ENCODE measurements around the gene ADAM12.

DNA sequence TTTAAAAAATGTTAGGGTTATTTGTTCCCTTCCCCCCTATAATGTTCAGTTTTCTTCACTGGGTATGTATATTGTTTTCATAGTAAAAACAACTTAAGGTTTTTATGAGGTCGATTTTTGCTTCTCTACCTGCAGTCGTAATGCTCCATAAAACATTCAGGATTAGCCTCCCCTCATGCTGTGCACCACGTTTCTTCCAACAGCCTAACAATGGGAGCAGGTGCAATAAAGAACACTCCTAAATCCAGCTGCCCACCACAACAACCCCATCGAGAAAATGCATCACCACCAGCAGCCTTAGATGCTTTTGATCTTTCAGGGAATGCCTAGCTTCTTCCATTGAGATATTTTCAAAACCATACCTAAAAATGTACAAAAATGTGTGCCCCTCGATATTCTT lies 111.1 kb downstream of the ADAM12 start:
- no peak for TF ChIP-seq JUND (IDR thresholded peaks at IDR 0.05)
- TF ChIP-seq TAF1 (conservative IDR thresholded peaks at IDR 0.05) = no peak
- TF ChIP-seq YY1 (IDR thresholded peaks at IDR 0.05) = no peak
- TF ChIP-seq, protein P1, sequence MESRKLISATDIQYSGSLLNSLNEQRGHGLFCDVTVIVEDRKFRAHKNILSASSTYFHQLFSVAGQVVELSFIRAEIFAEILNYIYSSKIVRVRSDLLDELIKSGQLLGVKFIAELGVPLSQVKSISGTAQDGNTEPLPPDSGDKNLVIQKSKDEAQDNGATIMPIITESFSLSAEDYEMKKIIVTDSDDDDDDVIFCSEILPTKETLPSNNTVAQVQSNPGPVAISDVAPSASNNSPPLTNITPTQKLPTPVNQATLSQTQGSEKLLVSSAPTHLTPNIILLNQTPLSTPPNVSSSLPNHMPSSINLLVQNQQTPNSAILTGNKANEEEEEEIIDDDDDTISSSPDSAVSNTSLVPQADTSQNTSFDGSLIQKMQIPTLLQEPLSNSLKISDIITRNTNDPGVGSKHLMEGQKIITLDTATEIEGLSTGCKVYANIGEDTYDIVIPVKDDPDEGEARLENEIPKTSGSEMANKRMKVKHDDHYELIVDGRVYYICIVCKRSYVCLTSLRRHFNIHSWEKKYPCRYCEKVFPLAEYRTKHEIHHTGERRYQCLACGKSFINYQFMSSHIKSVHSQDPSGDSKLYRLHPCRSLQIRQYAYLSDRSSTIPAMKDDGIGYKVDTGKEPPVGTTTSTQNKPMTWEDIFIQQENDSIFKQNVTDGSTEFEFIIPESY (IDR thresholded peaks at IDR 0.05) = no peak
- TF ChIP-seq, protein P2, sequence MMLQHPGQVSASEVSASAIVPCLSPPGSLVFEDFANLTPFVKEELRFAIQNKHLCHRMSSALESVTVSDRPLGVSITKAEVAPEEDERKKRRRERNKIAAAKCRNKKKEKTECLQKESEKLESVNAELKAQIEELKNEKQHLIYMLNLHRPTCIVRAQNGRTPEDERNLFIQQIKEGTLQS (IDR thresholded peaks at IDR 0.05) = no peak
- no peak for TF ChIP-seq GABPA (IDR thresholded peaks at IDR 0.05 in 1 of 2, conservative IDR thresholded peaks at IDR 0.05 in 1 of 2)
- TF ChIP-seq EGR1 (IDR thresholded peaks at IDR 0.05; ENCODE audit: low read depth in 2 of 2) = no peak
- TF ChIP-seq, protein P3, sequence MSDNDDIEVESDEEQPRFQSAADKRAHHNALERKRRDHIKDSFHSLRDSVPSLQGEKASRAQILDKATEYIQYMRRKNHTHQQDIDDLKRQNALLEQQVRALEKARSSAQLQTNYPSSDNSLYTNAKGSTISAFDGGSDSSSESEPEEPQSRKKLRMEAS (IDR thresholded peaks at IDR 0.05) = no peak
- TF ChIP-seq, protein P4, sequence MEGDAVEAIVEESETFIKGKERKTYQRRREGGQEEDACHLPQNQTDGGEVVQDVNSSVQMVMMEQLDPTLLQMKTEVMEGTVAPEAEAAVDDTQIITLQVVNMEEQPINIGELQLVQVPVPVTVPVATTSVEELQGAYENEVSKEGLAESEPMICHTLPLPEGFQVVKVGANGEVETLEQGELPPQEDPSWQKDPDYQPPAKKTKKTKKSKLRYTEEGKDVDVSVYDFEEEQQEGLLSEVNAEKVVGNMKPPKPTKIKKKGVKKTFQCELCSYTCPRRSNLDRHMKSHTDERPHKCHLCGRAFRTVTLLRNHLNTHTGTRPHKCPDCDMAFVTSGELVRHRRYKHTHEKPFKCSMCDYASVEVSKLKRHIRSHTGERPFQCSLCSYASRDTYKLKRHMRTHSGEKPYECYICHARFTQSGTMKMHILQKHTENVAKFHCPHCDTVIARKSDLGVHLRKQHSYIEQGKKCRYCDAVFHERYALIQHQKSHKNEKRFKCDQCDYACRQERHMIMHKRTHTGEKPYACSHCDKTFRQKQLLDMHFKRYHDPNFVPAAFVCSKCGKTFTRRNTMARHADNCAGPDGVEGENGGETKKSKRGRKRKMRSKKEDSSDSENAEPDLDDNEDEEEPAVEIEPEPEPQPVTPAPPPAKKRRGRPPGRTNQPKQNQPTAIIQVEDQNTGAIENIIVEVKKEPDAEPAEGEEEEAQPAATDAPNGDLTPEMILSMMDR (IDR thresholded peaks at IDR 0.05; ENCODE audit: low read depth, low read length, missing input control) = no peak
- TF ChIP-seq HNF4G (IDR thresholded peaks at IDR 0.05) = no peak
- TF ChIP-seq, protein P5, sequence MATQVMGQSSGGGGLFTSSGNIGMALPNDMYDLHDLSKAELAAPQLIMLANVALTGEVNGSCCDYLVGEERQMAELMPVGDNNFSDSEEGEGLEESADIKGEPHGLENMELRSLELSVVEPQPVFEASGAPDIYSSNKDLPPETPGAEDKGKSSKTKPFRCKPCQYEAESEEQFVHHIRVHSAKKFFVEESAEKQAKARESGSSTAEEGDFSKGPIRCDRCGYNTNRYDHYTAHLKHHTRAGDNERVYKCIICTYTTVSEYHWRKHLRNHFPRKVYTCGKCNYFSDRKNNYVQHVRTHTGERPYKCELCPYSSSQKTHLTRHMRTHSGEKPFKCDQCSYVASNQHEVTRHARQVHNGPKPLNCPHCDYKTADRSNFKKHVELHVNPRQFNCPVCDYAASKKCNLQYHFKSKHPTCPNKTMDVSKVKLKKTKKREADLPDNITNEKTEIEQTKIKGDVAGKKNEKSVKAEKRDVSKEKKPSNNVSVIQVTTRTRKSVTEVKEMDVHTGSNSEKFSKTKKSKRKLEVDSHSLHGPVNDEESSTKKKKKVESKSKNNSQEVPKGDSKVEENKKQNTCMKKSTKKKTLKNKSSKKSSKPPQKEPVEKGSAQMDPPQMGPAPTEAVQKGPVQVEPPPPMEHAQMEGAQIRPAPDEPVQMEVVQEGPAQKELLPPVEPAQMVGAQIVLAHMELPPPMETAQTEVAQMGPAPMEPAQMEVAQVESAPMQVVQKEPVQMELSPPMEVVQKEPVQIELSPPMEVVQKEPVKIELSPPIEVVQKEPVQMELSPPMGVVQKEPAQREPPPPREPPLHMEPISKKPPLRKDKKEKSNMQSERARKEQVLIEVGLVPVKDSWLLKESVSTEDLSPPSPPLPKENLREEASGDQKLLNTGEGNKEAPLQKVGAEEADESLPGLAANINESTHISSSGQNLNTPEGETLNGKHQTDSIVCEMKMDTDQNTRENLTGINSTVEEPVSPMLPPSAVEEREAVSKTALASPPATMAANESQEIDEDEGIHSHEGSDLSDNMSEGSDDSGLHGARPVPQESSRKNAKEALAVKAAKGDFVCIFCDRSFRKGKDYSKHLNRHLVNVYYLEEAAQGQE (IDR thresholded peaks at IDR 0.05) = no peak
- TF ChIP-seq FOXA1 (IDR thresholded peaks at IDR 0.05) = no peak

All from liver (tissue), 3 donors.